ENCODE measurements around the gene TTLL11.

Gene TTLL11

GRCh38 chr9:121909111-121909510, 184.0 kb downstream of the TTLL11 start:
- Histone ChIP-seq H3K4me3 (ENCODE audit: low read depth in 1 of 2, low read length in 1 of 2) (no peak overlapping the region), H3K4me1 (ENCODE audit: control insufficient read depth in 1 of 2, insufficient read depth in 1 of 2, low read depth in 1 of 2, low read length in 1 of 2) (no peaks in the 10 kb centered on the region), H3K27me3 (peaks cover 52% of the 10 kb centered on the region), H3K27ac (no peak overlapping the region), H3K36me3 (no peaks in the 10 kb centered on the region), H3K9me3 (no peaks in the 10 kb centered on the region)
- no peak for TF ChIP-seq CTCF (IDR thresholded peaks at IDR 0.05)

GRCh38 chr9:121906074-121906870, 186.8 kb downstream of the TTLL11 start:
- H3K27ac ChIP-seq: no peak overlapping the region
- H3K4me1 ChIP-seq (ENCODE audit: control insufficient read depth in 1 of 2, insufficient read depth in 1 of 2, low read depth in 1 of 2, low read length in 1 of 2): no peaks in the 10 kb centered on the region
- H3K27me3 ChIP-seq: peaks cover 29% of the 10 kb centered on the region
- H3K4me3 ChIP-seq (ENCODE audit: low read depth in 1 of 2, low read length in 1 of 2): no peak overlapping the region
- no peak for TF ChIP-seq CTCF (IDR thresholded peaks at IDR 0.05)
- no peaks in the 10 kb centered on the region for H3K9me3 ChIP-seq
- no peaks in the 10 kb centered on the region for H3K36me3 ChIP-seq

- no peak overlapping the region for H3K4me3 ChIP-seq (ENCODE audit: low read depth in 1 of 2, low read length in 1 of 2)
- H3K9me3 ChIP-seq: no peaks in the 10 kb centered on the region
- no peak overlapping the region for H3K27ac ChIP-seq
Observed at GRCh38 chr9:121902461-121903135, 190.5 kb downstream of the TTLL11 start.

GRCh38 chr9:121901616-121902015, 191.5 kb downstream of the TTLL11 start:
- H3K27ac ChIP-seq: no peak overlapping the region

More at GRCh38 chr9:121902461-121903135, 190.5 kb downstream of the TTLL11 start:
- Histone ChIP-seq H3K27me3 (no peaks in the 10 kb centered on the region), H3K36me3 (no peaks in the 10 kb centered on the region), H3K4me1 (ENCODE audit: control insufficient read depth in 1 of 2, insufficient read depth in 1 of 2, low read depth in 1 of 2, low read length in 1 of 2) (no peaks in the 10 kb centered on the region)
- no peak for TF ChIP-seq CTCF (IDR thresholded peaks at IDR 0.05)

GRCh38 chr9:121900163-121900562, 192.9 kb downstream of the TTLL11 start:
- Histone ChIP-seq H3K9me3 (no peaks in the 10 kb centered on the region), H3K4me3 (ENCODE audit: low read depth in 1 of 2, low read length in 1 of 2) (no peak overlapping the region), H3K27ac (no peak overlapping the region), H3K4me1 (ENCODE audit: control insufficient read depth in 1 of 2, insufficient read depth in 1 of 2, low read depth in 1 of 2, low read length in 1 of 2) (no peaks in the 10 kb centered on the region), H3K36me3 (no peaks in the 10 kb centered on the region), H3K27me3 (no peaks in the 10 kb centered on the region)
- no peak for TF ChIP-seq CTCF (IDR thresholded peaks at IDR 0.05)

More at GRCh38 chr9:121901616-121902015, 191.5 kb downstream of the TTLL11 start:
- H3K4me3 ChIP-seq (ENCODE audit: low read depth in 1 of 2, low read length in 1 of 2): no peak overlapping the region
- no peaks in the 10 kb centered on the region for H3K9me3 ChIP-seq
- no peaks in the 10 kb centered on the region for H3K36me3 ChIP-seq
- no peaks in the 10 kb centered on the region for H3K4me1 ChIP-seq (ENCODE audit: control insufficient read depth in 1 of 2, insufficient read depth in 1 of 2, low read depth in 1 of 2, low read length in 1 of 2)
- no peaks in the 10 kb centered on the region for H3K27me3 ChIP-seq
- no peak for TF ChIP-seq CTCF (IDR thresholded peaks at IDR 0.05)
